ENCODE data around the gene EVC2. TPM values are rescaled to one million over a fixed set of nuclear protein-coding genes. Genes with fewer than 3 reads are reported as not detected.

EVC2 gene
- total RNA-seq, 1 donor from 2014 or later = 1.1 TPM

DNA sequence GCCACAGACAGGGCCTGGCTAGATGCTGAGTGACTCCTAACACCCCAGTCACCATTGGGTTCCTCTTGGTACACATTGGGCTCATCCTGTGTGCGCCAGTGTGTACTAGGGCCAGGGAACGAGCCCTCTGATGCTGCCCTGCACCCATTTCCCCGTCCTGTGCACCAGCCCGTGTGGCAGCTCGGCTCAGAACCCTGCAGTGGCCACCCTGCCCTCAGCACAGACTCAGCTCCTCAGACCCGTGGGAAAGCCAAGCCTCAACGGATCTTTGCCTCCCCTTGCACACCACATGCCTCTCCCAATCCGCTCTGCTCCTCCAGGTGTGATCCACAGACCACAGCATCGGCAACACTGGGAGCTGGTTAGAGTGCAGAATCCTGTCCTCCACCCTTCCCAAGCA, 41.2 kb upstream of the EVC2 start:
- Mint-ChIP-seq H3K4me1 (no peaks in the 10 kb centered on the region), H3K4me3 (no peak overlapping the region), H3K27me3 (no peaks in the 10 kb centered on the region), H3K27ac (no peak overlapping the region), H3K36me3 (ENCODE audit: low read depth) (no peaks in the 10 kb centered on the region), H3K9me3 (no peaks in the 10 kb centered on the region)
- CTCF ChIA-PET = no interaction called here
- ATAC-seq (ENCODE audit: low read depth) (no peak), DNase-seq (no peak)
- TF ChIP-seq, protein P1, sequence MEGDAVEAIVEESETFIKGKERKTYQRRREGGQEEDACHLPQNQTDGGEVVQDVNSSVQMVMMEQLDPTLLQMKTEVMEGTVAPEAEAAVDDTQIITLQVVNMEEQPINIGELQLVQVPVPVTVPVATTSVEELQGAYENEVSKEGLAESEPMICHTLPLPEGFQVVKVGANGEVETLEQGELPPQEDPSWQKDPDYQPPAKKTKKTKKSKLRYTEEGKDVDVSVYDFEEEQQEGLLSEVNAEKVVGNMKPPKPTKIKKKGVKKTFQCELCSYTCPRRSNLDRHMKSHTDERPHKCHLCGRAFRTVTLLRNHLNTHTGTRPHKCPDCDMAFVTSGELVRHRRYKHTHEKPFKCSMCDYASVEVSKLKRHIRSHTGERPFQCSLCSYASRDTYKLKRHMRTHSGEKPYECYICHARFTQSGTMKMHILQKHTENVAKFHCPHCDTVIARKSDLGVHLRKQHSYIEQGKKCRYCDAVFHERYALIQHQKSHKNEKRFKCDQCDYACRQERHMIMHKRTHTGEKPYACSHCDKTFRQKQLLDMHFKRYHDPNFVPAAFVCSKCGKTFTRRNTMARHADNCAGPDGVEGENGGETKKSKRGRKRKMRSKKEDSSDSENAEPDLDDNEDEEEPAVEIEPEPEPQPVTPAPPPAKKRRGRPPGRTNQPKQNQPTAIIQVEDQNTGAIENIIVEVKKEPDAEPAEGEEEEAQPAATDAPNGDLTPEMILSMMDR (IDR thresholded peaks at IDR 0.05) = no peak
- POLR2A ChIA-PET = no interaction called here
- intact Hi-C loops (cut with micrococcal nuclease) = no loop called here

- intact Hi-C loops (cut with micrococcal nuclease) = no loop called here
- ATAC-seq (ENCODE audit: low read depth) = no peak
- TF ChIP-seq, protein P1 (IDR thresholded peaks at IDR 0.05) = no peak
- Mint-ChIP-seq H3K27me3 (no peaks in the 10 kb centered on the region), H3K27ac (no peak overlapping the region), H3K4me3 (no peak overlapping the region), H3K9me3 (no peaks in the 10 kb centered on the region), H3K36me3 (ENCODE audit: low read depth) (no peaks in the 10 kb centered on the region), H3K4me1 (no peaks in the 10 kb centered on the region)
- ChIA-PET CTCF (no interaction called here), POLR2A (no interaction called here)
- no peak for DNase-seq
These were observed 39.5 kb upstream of the EVC2 start for GRCh38 chr4:5747738-5748375.

GRCh38 chr4:5746829-5747737, 38.7 kb upstream of the EVC2 start:
- ChIA-PET POLR2A (no interaction called here), CTCF (no interaction called here)
- H3K4me3 Mint-ChIP-seq = no peak overlapping the region
- H3K27me3 Mint-ChIP-seq = no peaks in the 10 kb centered on the region
- TF ChIP-seq, protein P1 (IDR thresholded peaks at IDR 0.05) = no peak
- no peaks in the 10 kb centered on the region for H3K36me3 Mint-ChIP-seq (ENCODE audit: low read depth)
- ATAC-seq (ENCODE audit: low read depth) = no peak
- no peaks in the 10 kb centered on the region for H3K9me3 Mint-ChIP-seq
- intact Hi-C loops (cut with micrococcal nuclease) = no loop called here
- no peak overlapping the region for H3K27ac Mint-ChIP-seq
- no peak for DNase-seq
- no peaks in the 10 kb centered on the region for H3K4me1 Mint-ChIP-seq

DNA sequence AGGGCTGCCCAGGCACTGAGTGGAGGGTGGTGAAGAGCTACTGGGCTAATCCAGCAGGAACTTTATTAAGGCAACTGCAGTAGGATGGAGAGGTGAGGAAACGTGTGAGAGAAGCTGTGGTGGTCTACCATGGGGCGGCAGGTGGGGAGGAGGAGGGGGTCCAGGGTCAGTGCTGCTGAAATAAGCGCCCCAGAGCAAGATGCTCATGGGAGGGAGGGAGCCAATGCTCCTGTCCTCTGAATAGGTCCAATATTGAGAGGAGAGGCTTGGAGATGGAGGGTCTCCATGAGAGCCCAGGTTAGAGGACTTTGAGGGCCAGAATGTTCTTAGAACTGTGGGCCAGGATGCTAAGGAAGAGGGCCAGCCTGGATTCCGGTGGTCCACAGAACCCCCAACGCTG, 37.9 kb upstream of the EVC2 start:
- H3K9me3 Mint-ChIP-seq = no peaks in the 10 kb centered on the region
- H3K36me3 Mint-ChIP-seq (ENCODE audit: low read depth) = no peaks in the 10 kb centered on the region
- TF ChIP-seq, protein P1 (IDR thresholded peaks at IDR 0.05) = no peak
- CTCF ChIA-PET = no interaction called here
- H3K27ac Mint-ChIP-seq = no peak overlapping the region
- ATAC-seq (ENCODE audit: low read depth) (no peak), DNase-seq (no peak)
- H3K4me1 Mint-ChIP-seq = no peaks in the 10 kb centered on the region
- no peaks in the 10 kb centered on the region for H3K27me3 Mint-ChIP-seq
- POLR2A ChIA-PET = no interaction called here
- H3K4me3 Mint-ChIP-seq = no peak overlapping the region
- intact Hi-C loops (cut with micrococcal nuclease) = no loop called here

DNA sequence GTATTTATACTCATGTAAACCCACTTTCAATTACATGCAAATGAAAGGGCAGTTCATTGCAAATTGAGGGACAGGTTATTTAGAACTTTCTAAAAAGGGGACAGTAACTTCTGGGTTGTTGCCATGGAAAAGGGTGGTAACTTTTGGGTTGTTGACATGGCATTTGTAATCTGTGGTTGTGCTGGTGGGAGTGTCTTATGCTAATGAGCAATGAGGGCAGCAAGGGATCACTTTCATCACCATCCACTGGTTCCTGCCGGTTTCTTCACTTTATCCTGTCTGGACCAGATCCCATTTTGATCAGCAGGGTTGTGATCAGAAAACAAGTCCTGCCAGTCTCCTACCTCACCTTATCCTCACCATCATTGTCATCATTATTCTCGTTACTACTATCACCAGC, 34.6 kb upstream of the EVC2 start:
- no peaks in the 10 kb centered on the region for H3K9me3 Mint-ChIP-seq
- no peak overlapping the region for H3K4me3 Mint-ChIP-seq
- no peak overlapping the region for H3K27ac Mint-ChIP-seq
- ATAC-seq (ENCODE audit: low read depth) = no peak
- TF ChIP-seq, protein P1 (IDR thresholded peaks at IDR 0.05) = no peak
- H3K36me3 Mint-ChIP-seq (ENCODE audit: low read depth) = no peaks in the 10 kb centered on the region
- no peaks in the 10 kb centered on the region for H3K27me3 Mint-ChIP-seq
- intact Hi-C loops (cut with micrococcal nuclease) = no loop called here
- DNase-seq = no peak
- ChIA-PET CTCF (no interaction called here), POLR2A (no interaction called here)
- no peaks in the 10 kb centered on the region for H3K4me1 Mint-ChIP-seq

Measured in activated B cell treated with CpG ODN at 0.5 μM for 24 hours (primary cell).